Measurements from ENCODE around the gene LRRFIP1.

LRRFIP1 gene

GRCh38 chr2:237732070-237732469 lies 104.7 kb downstream of the LRRFIP1 start:
- no peak for TF ChIP-seq CTCF (IDR thresholded peaks at IDR 0.05; ENCODE audit: borderline replicate concordance, control extremely low read depth, extremely low read depth, insufficient read depth, missing control alignments)
- DNase-seq (ENCODE audit: low spot score) = no peak
- in situ Hi-C loops (cut with MboI; ENCODE audit: low sequenced_read_pairs, unreplicated experiment) = no loop called here

- in situ Hi-C loops (cut with MboI; ENCODE audit: low sequenced_read_pairs, unreplicated experiment) = no loop called here
- DNase-seq (ENCODE audit: low spot score) = no peak
- no peak for TF ChIP-seq CTCF (IDR thresholded peaks at IDR 0.05; ENCODE audit: borderline replicate concordance, control extremely low read depth, extremely low read depth, insufficient read depth, missing control alignments)
These were observed 105.5 kb downstream of the LRRFIP1 start for GRCh38 chr2:237732790-237733381.

GRCh38 chr2:237733677-237734300 lies 106.4 kb downstream of the LRRFIP1 start:
- no peak for DNase-seq (ENCODE audit: low spot score)
- in situ Hi-C loops (cut with MboI; ENCODE audit: low sequenced_read_pairs, unreplicated experiment) = no loop called here
- no peak for TF ChIP-seq CTCF (IDR thresholded peaks at IDR 0.05; ENCODE audit: borderline replicate concordance, control extremely low read depth, extremely low read depth, insufficient read depth, missing control alignments)

- TF ChIP-seq CTCF (IDR thresholded peaks at IDR 0.05; ENCODE audit: borderline replicate concordance, control extremely low read depth, extremely low read depth, insufficient read depth, missing control alignments) = no peak
- no peak for DNase-seq (ENCODE audit: low spot score)
- in situ Hi-C loops (cut with MboI; ENCODE audit: low sequenced_read_pairs, unreplicated experiment) = no loop called here
These were observed 107.7 kb downstream of the LRRFIP1 start for GRCh38 chr2:237734905-237735623.

GRCh38 chr2:237735798-237736197 lies 108.4 kb downstream of the LRRFIP1 start:
- DNase-seq (ENCODE audit: low spot score) = no peak
- in situ Hi-C loops (cut with MboI; ENCODE audit: low sequenced_read_pairs, unreplicated experiment) = no loop called here
- TF ChIP-seq CTCF (IDR thresholded peaks at IDR 0.05; ENCODE audit: borderline replicate concordance, control extremely low read depth, extremely low read depth, insufficient read depth, missing control alignments) = no peak

GRCh38 chr2:237736783-237737182 lies 109.4 kb downstream of the LRRFIP1 start:
- in situ Hi-C loops (cut with MboI; ENCODE audit: low sequenced_read_pairs, unreplicated experiment) = no loop called here

More at GRCh38 chr2:237736783-237737182, 109.4 kb downstream of the LRRFIP1 start:
- TF ChIP-seq CTCF (IDR thresholded peaks at IDR 0.05; ENCODE audit: borderline replicate concordance, control extremely low read depth, extremely low read depth, insufficient read depth, missing control alignments) = no peak
- no peak for DNase-seq (ENCODE audit: low spot score)
